Measurements from ENCODE around the gene OR10P1. TPM values are rescaled to one million over a fixed set of nuclear protein-coding genes. Genes with fewer than 3 reads are reported as not detected.

OR10P1 gene
- total and polyA plus RNA-seq, 2 of the 4 experiments (the other 2 are of a cell fraction), result not detected

GRCh38 chr12:55684761-55685370, 48.2 kb downstream of the OR10P1 start:
- no TSS peak for BruUV-seq (replicated peaks)
- CTCF ChIA-PET, result no interaction called here
- no peaks in the 10 kb centered on the region for H3K36me3 ChIP-seq (ENCODE audit: control insufficient read depth, insufficient read depth, low read length)
- POLR2A ChIA-PET (ENCODE audit: unreplicated experiment), result no interaction called here
- H3K56ac ChIP-seq (ENCODE audit: extremely low read depth, insufficient read depth, low read length), result no peak overlapping the region
- peaks cover 14% of the 10 kb centered on the region for H3K27me3 ChIP-seq (ENCODE audit: control insufficient read depth, insufficient read depth, low read length)
- H3K9me3 ChIP-seq (ENCODE audit: control insufficient read depth, insufficient read depth, low read length), result no peaks in the 10 kb centered on the region
- H2BK15ac ChIP-seq (ENCODE audit: low read depth, low read length), result no peak overlapping the region
- no peaks in the 10 kb centered on the region for H4K20me1 ChIP-seq (ENCODE audit: insufficient read depth, low read length)
- no peak for DNase-seq
- no peak overlapping the region for H4K91ac ChIP-seq (ENCODE audit: insufficient read depth, low read depth, low read length)
- no peak overlapping the region for H3K18ac ChIP-seq (ENCODE audit: low read depth, low read length)
- no peak overlapping the region for H2BK5ac ChIP-seq (ENCODE audit: low read depth, low read length, poor library complexity, severe bottlenecking)
- no peak overlapping the region for H4K5ac ChIP-seq (ENCODE audit: low read depth, low read length)
- dilution Hi-C loops (cut with HindIII; ENCODE audit: low sequenced_read_pairs, unreplicated experiment), result no loop called here
- no peak overlapping the region for H2AK9ac ChIP-seq (replicated peaks; ENCODE audit: low read depth, low read length, poor library complexity)
- H3K14ac ChIP-seq (replicated peaks; ENCODE audit: low read depth, low read length), result no peak overlapping the region
- no peak overlapping the region for H4K8ac ChIP-seq (ENCODE audit: low read depth in 2 of 2, low read length in 2 of 2)
- no peak overlapping the region for H3K23ac ChIP-seq (ENCODE audit: low read depth, low read length)
- H3K4ac ChIP-seq (ENCODE audit: low read depth, low read length), result no peak overlapping the region
- no peak overlapping the region for H2AFZ ChIP-seq (replicated peaks; ENCODE audit: low read length, poor library complexity)
- no peak overlapping the region for H3K9ac ChIP-seq (ENCODE audit: low read depth, low read length)
- H3K79me1 ChIP-seq (ENCODE audit: low read depth in 1 of 2, low read length in 2 of 2), result no peaks in the 10 kb centered on the region
- 97% methylated on average over 8 of the region's 20 CpGs; no CpG with 5 or more reads in 1 of the 2 experiments for WGBS, 2 experiments (ENCODE audit: extremely low coverage in 2 of 2, insufficient read length in 1 of 2)
- H2AK5ac ChIP-seq (ENCODE audit: low read depth, low read length), result no peak overlapping the region
- no peaks in the 10 kb centered on the region for H3K9me1 ChIP-seq (ENCODE audit: insufficient read depth, low read length)
- no peak overlapping the region for H3K27ac ChIP-seq (ENCODE audit: insufficient read depth, low read length)
- peaks cover 2% of the 10 kb centered on the region for H3K4me1 ChIP-seq (ENCODE audit: control insufficient read depth, insufficient read depth, low read length)
- H3K4me3 ChIP-seq (ENCODE audit: insufficient read depth, low read depth, low read length), result no peak overlapping the region
- H2BK20ac ChIP-seq (ENCODE audit: low read depth, low read length), result no peak overlapping the region
- H2BK120ac ChIP-seq (ENCODE audit: low read depth, low read length), result no peak overlapping the region
- ATAC-seq (ENCODE audit: low read depth), result no peak
- no peak for TF ChIP-seq RFX5 (IDR thresholded peaks at IDR 0.05; ENCODE audit: low read depth, low read length)
- in situ Hi-C loops (cut with MboI; ENCODE audit: low sequenced_read_pairs), result no loop called here
- no peak overlapping the region for H3K4me2 ChIP-seq (ENCODE audit: low read depth, low read length)
- intact Hi-C loops (cut with micrococcal nuclease), result no loop called here
